Right ventricle myocardium inferior (tissue), 1 donor: Measurements from ENCODE around the gene LRRC7. TPM values are rescaled to one million over a fixed set of nuclear protein-coding genes. Genes with fewer than 3 reads are reported as not detected.
A peak's percentile ranks its signal among the peaks of the same experiment; 100 is the strongest.
"Not testable (repeated sequence)": the region's sequence is repeated elsewhere in the genome, so short reads cannot be mapped to it uniquely, and the experiment has no call there.

ENCODE experiments used
- ATAC-seq: fragments of 200-7000 bp; cut with Tn5 transposase; one replicate; pipeline ENCODE4 v1.9.1; 2020; ENCODE audit warnings: mild to moderate bottlenecking, moderate library complexity
- DNase-seq: peaks from one replicate; pipeline ENCODE4 v3.0.0; 2021; ENCODE audit errors: missing footprints
- intact Hi-C: fragments of 100-400 bp; cut with DNase I; formaldehyde crosslinking; loops from one replicate; pipeline ENCODE4 v1.11.0; 2022
- total RNA-seq: library from RNA; stranded (reverse); fragmentation: NEBNext Ultra II Directional; extraction: Animal tissue kit (Norgen Biotek cat#: 25700); gene quantifications from one replicate; pipeline ENCODE4 v1.2.1, GENCODE V29; 2021
- donor health status: DM: no; HTN: yes; CAD: no; lungs with severe emphysema.

LRRC7 gene
- total RNA-seq, 1 donor from 2014 or later = 3.3 TPM

- DNase-seq (no peak), ATAC-seq (no peak)
- intact Hi-C loops = no loop called here
Observed at GRCh38 chr1:69914976-69915765, 347.4 kb downstream of the LRRC7 start.

GRCh38 chr1:69919129-69919921, 351.6 kb downstream of the LRRC7 start:
- intact Hi-C loops = no loop called here
- peak; percentile 56 for DNase-seq
- ATAC-seq = peak; percentile 5

GRCh38 chr1:69919922-69920273, 352.2 kb downstream of the LRRC7 start:
- intact Hi-C loops = no loop called here
- no peak for ATAC-seq
- peak; percentile 42 for DNase-seq

DNA sequence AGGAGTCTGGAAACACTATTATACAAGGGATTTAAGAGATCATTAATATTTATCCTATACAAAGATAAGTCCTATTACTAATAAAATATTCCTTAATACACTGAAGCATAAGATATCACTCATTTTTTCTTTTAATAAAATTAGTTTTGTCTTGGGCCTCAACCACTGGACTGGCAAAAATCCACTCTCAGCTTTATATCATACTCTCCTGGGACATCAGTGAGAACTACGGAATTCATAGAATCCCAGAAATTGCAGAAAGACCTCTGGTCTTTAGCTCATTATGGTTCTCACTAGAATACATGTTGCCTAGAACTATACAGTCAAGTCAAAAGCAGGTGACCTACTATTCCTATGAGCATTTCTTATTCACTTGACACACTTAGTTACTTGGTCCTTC, 352.7 kb downstream of the LRRC7 start:
- no peak for DNase-seq
- intact Hi-C loops = no loop called here
- no peak for ATAC-seq

- intact Hi-C loops = no loop called here
- ATAC-seq = no peak
- no peak for DNase-seq
Observed at GRCh38 chr1:69921486-69921885, 353.8 kb downstream of the LRRC7 start.

DNA sequence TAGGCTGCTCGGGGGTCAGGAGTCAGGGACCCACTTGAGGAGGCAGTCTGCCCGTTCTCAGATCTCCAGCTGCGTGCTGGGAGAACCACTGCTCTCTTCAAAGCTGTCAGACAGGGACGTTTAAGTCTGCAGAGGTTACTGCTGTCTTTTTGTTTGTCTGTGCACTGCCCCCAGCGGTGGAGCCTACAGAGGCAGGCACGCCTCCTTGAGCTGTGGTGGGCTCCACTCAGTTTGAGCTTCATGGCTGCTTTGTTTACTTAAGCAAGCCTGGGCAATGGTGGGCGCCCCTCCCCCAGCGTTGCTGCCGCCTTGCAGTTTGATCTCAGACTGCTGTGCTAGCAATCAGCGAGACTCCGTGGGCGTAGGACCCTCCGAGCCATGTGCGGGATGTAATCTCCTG, 360.5 kb downstream of the LRRC7 start:
- ATAC-seq, intact Hi-C loops, DNase-seq: not testable (repeated sequence)

GRCh38 chr1:69929308-69930057, 361.8 kb downstream of the LRRC7 start:
- intact Hi-C loops = no loop called here
- no peak for DNase-seq
- no peak for ATAC-seq

DNA sequence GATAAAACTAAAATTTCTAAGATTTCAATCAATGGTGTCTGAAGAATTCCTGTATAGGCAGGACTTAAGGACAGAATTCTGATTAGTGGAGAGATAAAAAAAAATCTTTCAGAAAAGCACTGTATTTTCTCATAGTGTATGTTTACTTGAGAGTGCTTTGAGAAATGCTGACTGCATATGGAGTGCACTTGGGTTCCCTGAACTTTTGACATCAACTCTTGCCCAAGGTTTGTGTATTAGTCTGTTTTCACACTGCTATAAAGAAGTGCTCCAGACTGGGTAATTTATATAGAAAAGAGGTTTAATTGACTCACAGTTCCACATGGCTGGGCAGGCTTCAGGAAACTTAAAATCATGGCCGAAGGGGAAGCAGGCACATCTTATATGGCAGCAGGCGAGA, 362.7 kb downstream of the LRRC7 start:
- intact Hi-C loops = no loop called here
- no peak for DNase-seq

GRCh38 chr1:69932760-69933159, 365.0 kb downstream of the LRRC7 start:
- ATAC-seq (no peak), DNase-seq (no peak)
- intact Hi-C loops = no loop called here

More for the DNA sequence above, 362.7 kb downstream of the LRRC7 start:
- ATAC-seq = no peak

DNA sequence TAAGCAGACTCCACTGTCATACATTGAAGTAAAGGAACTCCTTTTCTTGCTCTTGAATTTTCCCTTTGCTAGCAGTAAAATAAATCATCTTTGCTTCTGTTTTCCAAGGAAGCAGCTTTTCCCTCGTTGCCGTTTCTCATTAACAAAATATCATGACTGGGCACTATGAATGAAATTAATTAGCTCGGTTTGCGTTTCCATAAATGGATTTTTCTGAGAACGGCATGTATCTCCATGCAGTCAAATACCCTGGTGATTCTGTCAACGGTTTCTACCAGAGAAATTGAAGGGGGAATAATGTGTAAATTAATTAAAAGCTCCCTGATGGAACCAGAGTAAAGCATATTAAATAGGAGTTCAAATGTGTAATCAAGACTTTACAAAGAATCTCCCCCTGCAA, 372.5 kb downstream of the LRRC7 start:
- ATAC-seq (no peak), DNase-seq (no peak)
- intact Hi-C loops = no loop called here

GRCh38 chr1:69940816-69941215, 373.1 kb downstream of the LRRC7 start:
- ATAC-seq (no peak), DNase-seq (no peak)
- intact Hi-C loops = no loop called here

GRCh38 chr1:69943030-69943429, 375.3 kb downstream of the LRRC7 start:
- ATAC-seq = no peak
- intact Hi-C loops = no loop called here
- DNase-seq = no peak

DNA sequence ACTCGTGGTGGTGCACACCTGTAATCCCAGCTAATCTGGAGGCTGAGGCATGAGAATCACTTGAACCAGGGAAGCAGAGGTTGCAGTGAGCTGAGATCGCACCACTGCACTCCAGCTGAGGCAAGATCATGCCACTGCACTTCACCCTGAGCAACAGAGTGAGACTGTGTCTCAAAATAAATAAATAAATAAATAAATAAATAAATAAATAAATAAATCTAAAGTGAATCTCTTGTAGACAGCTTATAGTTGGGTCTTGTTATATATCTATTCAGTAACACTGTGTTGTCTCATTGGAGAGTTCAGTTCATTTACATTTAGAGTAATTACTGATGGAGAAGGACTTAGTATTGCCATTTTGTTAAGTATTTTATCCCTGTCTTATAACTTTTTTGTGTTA, 379.2 kb downstream of the LRRC7 start:
- no peak for ATAC-seq
- intact Hi-C loops = no loop called here
- no peak for DNase-seq

GRCh38 chr1:69947837-69948236, 380.1 kb downstream of the LRRC7 start:
- no peak for ATAC-seq
- intact Hi-C loops = no loop called here
- no peak for DNase-seq

DNA sequence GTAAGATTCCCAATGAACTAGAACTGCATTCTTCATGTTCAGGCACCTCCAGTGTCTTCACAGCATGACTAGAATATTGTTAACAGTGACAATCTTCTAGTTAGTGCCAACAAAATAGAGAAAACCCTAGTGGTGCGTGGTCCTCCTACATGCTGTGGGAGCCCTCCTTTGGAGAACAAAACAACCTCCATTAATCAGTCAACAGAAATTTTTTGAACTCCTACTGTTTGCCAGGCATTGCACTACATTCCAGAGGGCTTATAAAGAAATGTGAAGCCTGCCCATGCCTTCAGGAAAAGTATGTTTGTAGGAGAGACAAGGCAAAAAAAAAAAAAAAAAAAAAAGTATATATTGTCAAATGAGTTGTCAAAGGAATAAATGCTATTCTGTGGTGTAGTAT, 385.0 kb downstream of the LRRC7 start:
- intact Hi-C loops = no loop called here
- DNase-seq (no peak), ATAC-seq (no peak)

DNA sequence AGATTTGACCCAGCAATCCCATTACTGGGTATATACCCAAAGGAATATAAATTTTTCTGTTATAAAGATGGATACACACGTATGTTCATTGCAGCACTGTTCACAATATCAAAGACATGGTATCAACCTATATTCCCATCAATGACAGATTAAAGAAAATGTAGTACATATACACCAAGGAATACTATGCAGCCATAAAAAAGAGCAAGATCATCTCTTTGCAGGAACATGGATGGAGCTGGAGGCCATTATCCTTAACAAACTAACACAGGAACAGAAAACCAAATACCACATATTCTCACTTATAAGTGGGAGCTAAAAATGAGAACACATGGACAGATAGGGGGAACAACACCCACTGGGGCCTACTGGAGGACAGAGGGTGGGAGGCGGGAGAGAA, 394.7 kb downstream of the LRRC7 start:
- intact Hi-C loops, DNase-seq, ATAC-seq: not testable (repeated sequence)

DNA sequence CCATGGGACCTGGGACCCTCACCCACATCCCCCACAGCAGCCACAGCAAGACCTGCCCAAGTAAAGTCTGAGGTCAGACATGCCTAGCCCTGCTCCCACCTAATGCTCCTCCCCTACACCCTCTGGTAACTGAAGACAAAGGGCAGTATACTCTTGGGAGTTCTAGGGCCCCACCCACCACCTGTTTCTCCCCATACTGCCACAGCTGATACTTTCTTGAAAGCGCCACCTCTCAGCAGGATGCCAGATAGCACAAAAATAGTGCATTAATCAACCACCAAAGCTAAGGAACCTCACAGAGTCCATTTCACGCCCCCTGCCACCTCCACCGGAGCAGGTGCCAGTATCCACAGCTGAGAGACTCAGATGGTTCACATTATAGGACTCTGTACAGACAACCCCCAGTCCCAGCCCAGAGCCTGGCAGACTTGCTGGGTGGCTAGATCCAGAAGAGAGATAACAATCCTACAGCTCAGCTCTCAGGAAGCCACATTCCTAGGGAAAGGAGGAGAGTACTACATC, 399.6 kb downstream of the LRRC7 start:
- DNase-seq (no peak), ATAC-seq (no peak)
- intact Hi-C loops = no loop called here

DNA sequence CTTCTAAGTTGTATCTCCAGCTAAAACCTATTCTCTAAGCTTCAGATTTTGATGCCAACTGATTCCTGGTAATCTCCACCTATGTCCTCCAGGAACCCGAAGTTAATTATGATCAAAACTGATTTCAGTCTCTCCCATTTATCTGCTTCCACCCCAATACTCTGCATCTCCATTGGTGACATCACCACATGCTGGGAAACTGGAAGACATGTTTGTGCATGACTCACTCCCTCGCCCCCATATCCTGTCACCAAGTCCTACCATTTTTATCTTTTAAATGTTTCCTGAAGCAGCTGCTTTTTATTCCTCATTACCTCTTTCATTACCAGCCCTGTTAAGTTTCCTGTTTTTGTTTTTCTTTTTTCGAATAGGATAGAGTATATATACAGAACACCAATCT, 409.2 kb downstream of the LRRC7 start:
- ATAC-seq (no peak), DNase-seq (no peak)
- intact Hi-C loops = no loop called here

DNA sequence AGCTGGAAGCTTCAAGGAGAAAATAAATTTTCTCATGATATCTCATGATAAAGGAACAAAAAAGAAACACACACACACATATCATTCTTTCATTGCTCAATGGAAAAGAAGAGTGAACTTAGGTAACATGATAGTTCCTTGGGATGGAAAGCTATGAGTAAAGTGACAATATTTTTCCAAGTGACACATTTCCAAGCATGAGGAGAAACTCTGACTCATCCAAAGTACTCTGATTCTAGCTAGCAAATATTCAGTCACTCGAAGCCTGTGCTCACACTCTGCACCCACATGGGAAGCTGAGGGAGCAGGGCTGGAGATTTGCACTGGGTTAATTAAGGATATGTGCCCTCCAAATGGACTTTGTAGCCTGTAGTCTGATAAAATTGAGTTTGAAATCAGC, 415.3 kb downstream of the LRRC7 start:
- DNase-seq (no peak), ATAC-seq (no peak)
- intact Hi-C loops = no loop called here
